OCI-LY3 (cell line): ENCODE results near the gene IL13RA1.

ENCODE experiments used
- CTCF ChIP-seq: fragments of 200-600, 300-600 bp; sonication (generic); IDR thresholded peaks from 2 replicates; pipeline ENCODE4 v1.5.1; 2014; ENCODE audit warnings: antibody characterized with exemption, low read length, low read depth
- EZH2phosphoT487 ChIP-seq: fragments of 200-600 bp; shearing (Covaris generic); IDR thresholded peaks from 2 replicates; pipeline ENCODE4 v1.6.1; 2018; ENCODE audit warnings: antibody characterized with exemption, mixed run types, low read depth

GRCh38 chrX:118745570-118745969 is 18.2 kb downstream of the IL13RA1 start:
- TF ChIP-seq CTCF (no peak), EZH2phosphoT487 (no peak)
